H4 (cell line): Measurements from ENCODE around the gene ANKH. TPM values are rescaled to one million over a fixed set of nuclear protein-coding genes. Genes with fewer than 3 reads are reported as not detected.
A peak's percentile ranks its signal among the peaks of the same experiment; 100 is the strongest.

Experiments
- DNase-seq: peaks from one replicate; pipeline ENCODE4 v3.0.0-alpha.2; 2015; ENCODE audit warnings: low spot score
- total RNA-seq: library from RNA; depleted of rRNA; stranded (reverse); fragments of >200 nt; shearing (Covaris generic); gene quantifications from 2 replicates; pipeline ENCODE4 v1.2.3, GENCODE V29; 2014

Gene ANKH
- total RNA-seq, 1 experiment from 2014 or later: 20.8 TPM

- no peak for DNase-seq
Observed at GRCh38 chr5:14760548-14761002, 111.0 kb downstream of the ANKH start.

GRCh38 chr5:14759744-14760547 is 111.6 kb downstream of the ANKH start:
- DNase-seq: no peak

GRCh38 chr5:14757850-14758249 is 113.7 kb downstream of the ANKH start:
- DNase-seq: no peak

- DNase-seq: no peak
Observed at GRCh38 chr5:14756478-14756877, 115.1 kb downstream of the ANKH start.

- no peak for DNase-seq
Observed at GRCh38 chr5:14753947-14754346, 117.6 kb downstream of the ANKH start.

GRCh38 chr5:14753292-14753691 is 118.3 kb downstream of the ANKH start:
- no peak for DNase-seq

GRCh38 chr5:14752497-14753071 is 119.0 kb downstream of the ANKH start:
- no peak for DNase-seq

- no peak for DNase-seq
Observed at GRCh38 chr5:14750712-14751111, 120.9 kb downstream of the ANKH start.

GRCh38 chr5:14749579-14750101 is 121.9 kb downstream of the ANKH start:
- DNase-seq: peak; percentile 57

GRCh38 chr5:14748180-14748900 is 123.2 kb downstream of the ANKH start:
- DNase-seq: no peak

- DNase-seq: no peak
Observed at GRCh38 chr5:14745753-14746152, 125.8 kb downstream of the ANKH start.

- DNase-seq: no peak
Observed at GRCh38 chr5:14745188-14745563, 126.4 kb downstream of the ANKH start.

GRCh38 chr5:14744296-14745187 is 127.0 kb downstream of the ANKH start:
- no peak for DNase-seq

- no peak for DNase-seq
Observed at GRCh38 chr5:14743601-14744295, 127.8 kb downstream of the ANKH start.

GRCh38 chr5:14742498-14742897 is 129.1 kb downstream of the ANKH start:
- DNase-seq: no peak

GRCh38 chr5:14741801-14742440 is 129.7 kb downstream of the ANKH start:
- no peak for DNase-seq

GRCh38 chr5:14741131-14741530 is 130.4 kb downstream of the ANKH start:
- no peak for DNase-seq

- DNase-seq: no peak
Observed at GRCh38 chr5:14739981-14740380, 131.6 kb downstream of the ANKH start.

GRCh38 chr5:14739538-14739937 is 132.0 kb downstream of the ANKH start:
- DNase-seq: no peak

GRCh38 chr5:14738050-14738449 is 133.5 kb downstream of the ANKH start:
- no peak for DNase-seq
